KMS-11 (cell line): ENCODE data around the gene MATK.

Experiments
- H2AFZ ChIP-seq: fragments of 200-600 bp; sonication (generic); 2 replicates; pipeline ENCODE4 v1.6.1; 2016; ENCODE audit warnings: antibody characterized with exemption, mixed run types, low read depth
- H3K27ac ChIP-seq: fragments of 200-600 bp; sonication (generic); 2 replicates; pipeline ENCODE4 v1.6.1; 2016; ENCODE audit warnings: mild to moderate bottlenecking, mixed run types
- H3K27me3 ChIP-seq: fragments of 200-600 bp; sonication (generic); 2 replicates; pipeline ENCODE4 v1.6.1; 2017; ENCODE audit warnings: mild to moderate bottlenecking, low read depth, mixed run types, moderate library complexity; ENCODE audit not compliant: insufficient read depth
- H3K36me3 ChIP-seq: fragments of 200-600 bp; sonication (generic); 2 replicates; pipeline ENCODE4 v1.6.1; 2017; ENCODE audit warnings: mild to moderate bottlenecking, mixed run types; ENCODE audit not compliant: insufficient read depth
- H3K4me1 ChIP-seq: fragments of 200-600 bp; sonication (generic); 2 replicates; pipeline ENCODE4 v1.6.1; 2016; ENCODE audit warnings: mild to moderate bottlenecking, low read depth, mixed run types; ENCODE audit not compliant: poor library complexity, severe bottlenecking
- H3K4me2 ChIP-seq: fragments of 200-600 bp; sonication (generic); 2 replicates; pipeline ENCODE4 v1.7.0; 2016; ENCODE audit warnings: mild to moderate bottlenecking, mixed run types
- H3K4me3 ChIP-seq: fragments of 200-600 bp; sonication (generic); IDR thresholded peaks from 2 replicates; pipeline ENCODE4 v1.6.1; 2017; ENCODE audit warnings: low read depth, low read length, mixed read lengths; ENCODE audit not compliant: insufficient read depth
- H3K79me2 ChIP-seq: fragments of 200-600 bp; sonication (generic); 2 replicates; pipeline ENCODE4 v1.6.1; 2016; ENCODE audit warnings: low read depth, mixed run types; ENCODE audit not compliant: insufficient read depth
- H3K9ac ChIP-seq: fragments of 200-600 bp; sonication (generic); 2 replicates; pipeline ENCODE4 v1.6.1; 2016; ENCODE audit warnings: mild to moderate bottlenecking, mixed run types
- H4K20me1 ChIP-seq: fragments of 200-600 bp; sonication (generic); 2 replicates; pipeline ENCODE4 v1.6.1; 2016; ENCODE audit warnings: mild to moderate bottlenecking, mixed run types; ENCODE audit not compliant: insufficient read depth
- CTCF ChIP-seq: fragments of 200-600 bp; sonication (generic); conservative IDR thresholded peaks from 2 replicates; pipeline ENCODE4 v1.6.1; 2017; ENCODE audit warnings: low read depth, mild to moderate bottlenecking, antibody characterized with exemption, low read length, moderate library complexity, mixed read lengths

Gene MATK

DNA sequence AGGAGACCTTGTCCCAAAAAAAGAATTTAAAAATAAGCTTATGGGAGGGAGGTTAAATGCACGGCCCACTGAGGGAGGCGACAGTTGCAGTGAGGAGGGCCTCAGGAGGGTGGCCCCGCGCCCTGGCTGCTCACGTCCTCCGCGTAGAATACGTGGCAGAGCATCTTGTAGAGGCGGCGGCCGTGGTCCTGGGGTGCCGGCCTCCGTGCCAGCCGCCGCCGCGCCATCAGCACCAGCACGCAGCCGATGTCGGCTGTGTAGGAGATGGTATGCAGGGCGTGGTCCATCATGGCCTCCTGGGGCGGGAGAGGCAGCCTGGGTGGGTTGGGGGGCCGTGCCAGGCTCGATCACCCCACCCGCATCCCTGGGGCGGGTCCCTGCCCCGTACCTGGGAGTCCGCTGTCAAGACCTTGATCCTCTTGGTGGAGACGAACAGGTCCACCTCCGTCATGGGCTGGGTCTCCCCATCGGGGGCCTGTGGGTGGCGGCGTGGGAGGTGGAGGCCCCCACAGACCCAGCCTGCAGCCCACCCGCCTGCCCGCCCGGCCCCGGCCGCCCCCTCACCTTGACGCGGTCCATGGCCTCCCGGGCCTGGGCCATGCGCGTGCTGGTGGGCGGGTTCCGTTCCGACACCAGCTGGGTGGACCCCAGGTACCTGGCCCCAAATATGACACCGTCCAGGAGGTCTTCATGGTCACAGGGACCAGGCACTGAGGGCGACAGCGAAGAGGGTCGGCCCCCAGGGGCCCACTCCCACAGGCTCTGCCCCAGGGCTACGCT is 32.4 kb downstream of the MATK start:
- Histone ChIP-seq H3K36me3 (no peaks in the 10 kb centered on the region), H3K27ac (no peak overlapping the region), H4K20me1 (no peaks in the 10 kb centered on the region), H3K4me2 (no peak overlapping the region), H3K79me2 (no peaks in the 10 kb centered on the region), H3K27me3 (no peaks in the 10 kb centered on the region), H3K4me1 (no peaks in the 10 kb centered on the region), H3K9ac (no peak overlapping the region), H2AFZ (no peak overlapping the region), H3K4me3 (no peak overlapping the region)
- TF ChIP-seq CTCF: no peak

DNA sequence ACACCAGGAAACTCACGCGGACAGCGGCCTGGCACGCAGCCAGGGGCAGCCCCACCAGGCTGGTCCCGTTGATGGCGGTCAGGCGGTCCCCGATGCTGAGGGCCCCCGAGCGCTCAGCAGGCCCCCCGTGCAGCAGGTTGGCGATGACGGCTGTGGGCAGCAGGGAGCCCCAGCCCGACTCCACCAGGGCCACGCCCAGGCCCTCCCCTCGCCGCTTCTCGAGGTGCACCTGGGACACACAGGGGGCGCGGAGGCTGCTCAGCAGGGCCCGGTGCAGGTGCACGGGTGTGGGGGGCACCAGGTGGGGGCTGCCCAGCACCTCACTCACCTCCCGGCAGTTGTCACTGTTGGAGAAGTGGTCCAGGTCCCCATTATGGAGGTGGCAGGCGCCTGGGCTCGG is 33.7 kb downstream of the MATK start:
- H3K27me3 ChIP-seq: no peaks in the 10 kb centered on the region
- no peaks in the 10 kb centered on the region for H4K20me1 ChIP-seq
- no peak overlapping the region for H3K27ac ChIP-seq
- H3K4me2 ChIP-seq: no peak overlapping the region
- no peaks in the 10 kb centered on the region for H3K36me3 ChIP-seq
- no peaks in the 10 kb centered on the region for H3K79me2 ChIP-seq
- no peak for TF ChIP-seq CTCF
- no peak overlapping the region for H2AFZ ChIP-seq
- H3K9ac ChIP-seq: no peak overlapping the region
- H3K4me3 ChIP-seq: no peak overlapping the region
- no peaks in the 10 kb centered on the region for H3K4me1 ChIP-seq

DNA sequence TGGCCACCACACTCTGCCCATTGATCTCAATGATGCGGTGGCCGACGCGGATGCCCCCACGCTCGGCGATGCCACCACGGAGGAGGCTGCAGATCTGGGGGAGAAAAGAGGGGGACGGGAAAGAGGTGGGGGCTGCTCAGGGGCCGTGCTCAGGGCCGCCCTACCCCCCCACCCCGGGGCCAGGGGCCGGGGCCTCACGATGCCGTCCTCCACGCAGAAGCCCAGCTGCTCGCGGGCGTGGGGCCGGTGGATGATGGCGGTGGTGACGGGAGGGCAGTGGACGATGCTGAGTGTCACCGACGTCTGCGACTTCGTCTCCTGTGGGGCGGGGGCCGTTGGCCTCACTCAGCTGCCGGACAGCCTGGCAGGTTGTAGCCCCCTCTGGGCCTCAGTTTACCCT is 34.9 kb downstream of the MATK start:
- Histone ChIP-seq H3K27ac (no peak overlapping the region), H3K4me2 (no peak overlapping the region), H2AFZ (no peak overlapping the region), H3K27me3 (0 out of 2 replicates have a peak, but pooled peaks cover 1% of the 10 kb centered on the region), H3K79me2 (no peaks in the 10 kb centered on the region), H3K9ac (no peak overlapping the region), H3K36me3 (no peaks in the 10 kb centered on the region), H4K20me1 (no peaks in the 10 kb centered on the region), H3K4me1 (no peaks in the 10 kb centered on the region), H3K4me3 (no peak overlapping the region)
- TF ChIP-seq CTCF: no peak

DNA sequence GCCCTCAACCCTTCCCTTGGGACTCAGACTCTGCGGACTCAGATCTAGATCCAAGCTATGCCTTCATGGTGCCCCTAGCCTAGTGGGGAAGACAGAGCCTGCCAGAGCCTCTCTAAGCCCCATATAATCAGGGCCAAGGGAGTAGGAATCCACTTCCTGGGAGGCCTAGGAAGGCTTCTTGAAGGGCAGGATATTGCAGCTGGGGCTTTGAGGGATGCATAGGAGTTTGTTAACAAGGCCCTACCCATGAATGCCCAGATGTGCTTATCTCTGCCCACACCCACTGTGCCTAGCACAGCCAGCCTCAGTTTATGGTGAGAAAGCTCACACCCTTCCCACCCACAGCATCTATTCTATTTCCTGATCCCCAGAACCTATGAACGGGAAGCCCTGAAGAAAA is 36.0 kb downstream of the MATK start:
- no peaks in the 10 kb centered on the region for H3K4me1 ChIP-seq
- H2AFZ ChIP-seq: no peak overlapping the region
- H3K9ac ChIP-seq: no peak overlapping the region
- H3K27ac ChIP-seq: no peak overlapping the region
- no peak for TF ChIP-seq CTCF
- 0 out of 2 replicates have a peak, but pooled peaks cover 2% of the 10 kb centered on the region for H3K27me3 ChIP-seq
- no peak overlapping the region for H3K4me2 ChIP-seq
- no peak overlapping the region for H3K4me3 ChIP-seq
- H4K20me1 ChIP-seq: no peaks in the 10 kb centered on the region
- no peaks in the 10 kb centered on the region for H3K36me3 ChIP-seq
- H3K79me2 ChIP-seq: no peaks in the 10 kb centered on the region
